T follicular helper cell (primary cell): ENCODE data around the gene KRTAP19-5.
"Not testable (repeated sequence)": the region's sequence is repeated elsewhere in the genome, so short reads cannot be mapped to it uniquely, and the experiment has no call there.

Experiments
- DNase-seq: peaks from one replicate; pipeline ENCODE4 v3.0.0-alpha.2; 2020; ENCODE audit warnings: low read depth
- total RNA-seq, 2 experiments: gene quantifications; one replicate each; lab custom pipeline; 2026; lab: John Stamatoyannopoulos, UW

Gene KRTAP19-5
- 0 reads per million in 2 experiments for total RNA-seq

- no peak for DNase-seq
These were observed at the start of gene KRTAP19-5 for GRCh38 chr21:30502041-30502440. Gene KRTAP19-5 (minus strand): TSS chr21:30502141. CDS start chr21:30502090, 51 bp downstream.

GRCh38 chr21:30541764-30542163 lies 39.8 kb upstream of the KRTAP19-5 start, which contains the start of gene KRTAP19-6:
Gene KRTAP19-6 (minus strand): TSS chr21:30541864. CDS start chr21:30541833, 31 bp downstream.
- no peak for DNase-seq

GRCh38 chr21:30518876-30519275 lies 16.9 kb upstream of the KRTAP19-5 start:
- DNase-seq = no peak

- no peak for DNase-seq
These were observed 13.7 kb upstream of the KRTAP19-5 start for GRCh38 chr21:30515681-30516080.

GRCh38 chr21:30505621-30506205 lies 3.8 kb upstream of the KRTAP19-5 start:
- DNase-seq = not testable (repeated sequence)

GRCh38 chr21:30497065-30497464 lies 4.9 kb downstream of the KRTAP19-5 start, which contains the start of gene KRTAP19-4:
Gene KRTAP19-4 (minus strand): TSS chr21:30497165. CDS start chr21:30497110, 55 bp downstream.
- no peak for DNase-seq

- DNase-seq = no peak
These were observed 9.9 kb downstream of the KRTAP19-5 start, which contains the start of gene KRTAP19-3 for GRCh38 chr21:30491963-30492428. Gene KRTAP19-3 (minus strand): TSS chr21:30492013. CDS start chr21:30491957, 56 bp downstream.

- DNase-seq = no peak
These were observed 14.6 kb downstream of the KRTAP19-5 start, which contains the start of gene KRTAP19-2 for GRCh38 chr21:30487336-30487735. Gene KRTAP19-2 (minus strand): TSS chr21:30487436. CDS start chr21:30487348, 88 bp downstream.

- DNase-seq = no peak
These were observed 15.8 kb downstream of the KRTAP19-5 start for GRCh38 chr21:30486180-30486579.

- DNase-seq = no peak
These were observed 19.8 kb downstream of the KRTAP19-5 start for GRCh38 chr21:30482130-30482529.

- DNase-seq = no peak
These were observed 21.8 kb downstream of the KRTAP19-5 start, which contains the start of gene KRTAP19-1 for GRCh38 chr21:30480145-30480544. Gene KRTAP19-1 (minus strand): TSS chr21:30480367. CDS start chr21:30480317, 50 bp downstream.

GRCh38 chr21:30479259-30479658 lies 22.7 kb downstream of the KRTAP19-5 start:
- DNase-seq = no peak

GRCh38 chr21:30478004-30478403 lies 23.9 kb downstream of the KRTAP19-5 start:
- DNase-seq = no peak

GRCh38 chr21:30468900-30469714 lies 32.8 kb downstream of the KRTAP19-5 start:
- DNase-seq = no peak

GRCh38 chr21:30463713-30464112 lies 38.2 kb downstream of the KRTAP19-5 start:
- DNase-seq = no peak
